GM21360 (cell line): ENCODE measurements around the gene NDUFC2.
"Not testable (repeated sequence)": the region's sequence is repeated elsewhere in the genome, so short reads cannot be mapped to it uniquely, and the experiment has no call there.

ENCODE experiments used
- ATAC-seq: cut with Tn5 transposase; IDR thresholded peaks from one replicate; pipeline ENCODE4 v1.9.1; 2021; ENCODE audit warnings: mild to moderate bottlenecking, moderate library complexity; ENCODE audit not compliant: unreplicated experiment

NDUFC2 gene

GRCh38 chr11:78080084-78080817 lies 589 bp upstream of the NDUFC2 start:
- ATAC-seq, result no peak

- ATAC-seq, result no peak
Observed at GRCh38 chr11:78078218-78079167, 1.2 kb downstream of the NDUFC2 start.

- ATAC-seq, result not testable (repeated sequence)
Observed at GRCh38 chr11:78077592-78077991, 2.1 kb downstream of the NDUFC2 start.

- no peak for ATAC-seq
Observed at GRCh38 chr11:78076733-78077403, 2.8 kb downstream of the NDUFC2 start.

GRCh38 chr11:78074756-78075155 lies 4.9 kb downstream of the NDUFC2 start:
- ATAC-seq, result no peak

GRCh38 chr11:78072455-78072854 lies 7.2 kb downstream of the NDUFC2 start:
- ATAC-seq, result no peak

- no peak for ATAC-seq
Observed at GRCh38 chr11:78071717-78072116, 7.9 kb downstream of the NDUFC2 start.

- ATAC-seq, result no peak
Observed at GRCh38 chr11:78070621-78071020, 9.0 kb downstream of the NDUFC2 start.

GRCh38 chr11:78069465-78069864 lies 10.2 kb downstream of the NDUFC2 start:
- ATAC-seq, result no peak

- ATAC-seq, result no peak
Observed at GRCh38 chr11:78067704-78068103, 12.0 kb downstream of the NDUFC2 start.

GRCh38 chr11:78066471-78066870 lies 13.2 kb downstream of the NDUFC2 start:
- no peak for ATAC-seq

- ATAC-seq, result no peak
Observed at GRCh38 chr11:78065203-78065602, 14.5 kb downstream of the NDUFC2 start.

- no peak for ATAC-seq
Observed at GRCh38 chr11:78063440-78064181, 16.1 kb downstream of the NDUFC2 start, which contains the start of gene THRSP. Gene THRSP, plus strand, starts transcription at chr11:78063861. Its CDS starts 21 bp downstream, at chr11:78063882.

GRCh38 chr11:78062671-78063070 lies 17.0 kb downstream of the NDUFC2 start:
- ATAC-seq, result no peak

- no peak for ATAC-seq
Observed at GRCh38 chr11:78061921-78062311, 17.7 kb downstream of the NDUFC2 start.

- ATAC-seq, result no peak
Observed at GRCh38 chr11:78061088-78061920, 18.4 kb downstream of the NDUFC2 start.

- no peak for ATAC-seq
Observed at GRCh38 chr11:78060533-78060932, 19.1 kb downstream of the NDUFC2 start.

GRCh38 chr11:78059749-78060328 lies 19.8 kb downstream of the NDUFC2 start:
- not testable (repeated sequence) for ATAC-seq

GRCh38 chr11:78057462-78058055 lies 22.1 kb downstream of the NDUFC2 start:
- no peak for ATAC-seq
